Cardiac fibroblast (primary cell): ENCODE results near the gene MXI1.

Experiments used
- DNase-seq, 2 donors: peaks; one replicate each; pipeline versions ENCODE4 v3.0.0 to v3.0.0-alpha.2; 2010; ENCODE audit warnings: low read depth in 2 of 2
- H3K4me3 ChIP-seq, 2 donors: replicated peaks in 1 of 2; 1 replicate in 1 of 2; 2 replicates in 1 of 2; pipeline ENCODE4 v1.5.1; 2011; ENCODE audit warnings: low read depth in 2 of 2, low read length in 2 of 2, mild to moderate bottlenecking in 2 of 2, moderate library complexity in 1 of 2
- CTCF ChIP-seq: IDR thresholded peaks from one replicate; pipeline ENCODE4 v1.5.1; 2011; ENCODE audit warnings: low read depth, mild to moderate bottlenecking, low read length, inconsistent platforms

MXI1 gene

DNA sequence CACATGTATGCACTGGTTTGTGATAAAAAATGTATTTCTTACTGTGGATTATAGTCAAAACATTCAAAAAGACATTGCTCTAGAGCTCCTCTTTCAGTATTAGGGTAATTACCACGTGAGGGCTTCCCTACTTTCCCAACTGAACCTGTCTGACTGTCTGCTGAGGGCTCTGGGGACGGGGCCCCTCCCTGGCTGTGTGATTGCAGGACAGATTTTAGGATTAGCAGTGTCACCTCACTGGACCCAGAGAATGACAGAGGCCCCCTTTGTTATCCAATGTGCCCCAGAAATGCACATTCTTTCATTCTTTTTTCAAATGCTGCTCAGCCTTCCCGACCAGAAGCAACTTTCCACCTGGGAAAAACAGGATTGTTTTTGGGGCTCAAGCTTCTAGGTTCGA, 43.6 kb upstream of the MXI1 start:
- TF ChIP-seq CTCF: no peak
- DNase-seq: no peak
- H3K4me3 ChIP-seq: no peak overlapping the region

DNA sequence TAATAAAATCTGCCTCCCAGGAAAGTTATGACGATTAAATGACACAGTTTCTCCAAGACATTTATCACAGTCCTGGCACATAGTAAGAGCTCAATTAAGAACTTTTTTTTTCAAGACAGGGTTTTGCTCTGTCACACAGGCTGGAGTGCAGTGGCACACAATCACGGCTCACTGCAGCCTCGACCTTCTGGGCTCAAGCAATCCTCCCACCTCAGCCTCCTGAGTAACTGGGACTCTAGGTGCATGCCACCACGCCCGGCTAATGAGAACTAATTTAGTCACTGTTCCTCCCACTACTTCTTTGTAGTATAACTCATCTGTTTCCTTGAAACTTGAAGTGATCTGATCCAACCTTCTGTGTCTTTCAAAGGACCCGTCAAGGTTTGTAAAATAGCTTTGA, 42.2 kb upstream of the MXI1 start:
- H3K4me3 ChIP-seq: no peak overlapping the region
- DNase-seq: no peak
- no peak for TF ChIP-seq CTCF

DNA sequence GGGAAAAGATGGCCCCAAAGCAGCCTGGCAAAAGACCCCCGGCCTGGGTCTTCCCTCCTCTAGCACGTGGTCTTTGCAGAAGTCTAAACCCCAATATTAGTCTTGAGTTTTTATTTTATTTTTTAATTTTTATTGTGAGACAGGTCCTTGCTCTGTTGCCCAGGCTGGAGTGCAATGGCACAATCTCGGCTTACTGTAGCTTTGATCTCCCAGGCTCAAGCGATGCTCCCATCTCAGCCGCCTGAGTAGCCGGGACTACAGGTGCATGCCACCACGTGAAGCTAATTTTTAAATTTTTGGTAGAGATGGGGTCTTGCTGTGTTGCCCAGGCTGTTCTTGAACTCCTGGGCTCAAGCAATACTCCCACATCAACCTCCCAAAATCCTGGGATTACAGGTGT, 40.3 kb upstream of the MXI1 start:
- TF ChIP-seq CTCF: no peak
- H3K4me3 ChIP-seq: no peak overlapping the region
- DNase-seq: no peak

DNA sequence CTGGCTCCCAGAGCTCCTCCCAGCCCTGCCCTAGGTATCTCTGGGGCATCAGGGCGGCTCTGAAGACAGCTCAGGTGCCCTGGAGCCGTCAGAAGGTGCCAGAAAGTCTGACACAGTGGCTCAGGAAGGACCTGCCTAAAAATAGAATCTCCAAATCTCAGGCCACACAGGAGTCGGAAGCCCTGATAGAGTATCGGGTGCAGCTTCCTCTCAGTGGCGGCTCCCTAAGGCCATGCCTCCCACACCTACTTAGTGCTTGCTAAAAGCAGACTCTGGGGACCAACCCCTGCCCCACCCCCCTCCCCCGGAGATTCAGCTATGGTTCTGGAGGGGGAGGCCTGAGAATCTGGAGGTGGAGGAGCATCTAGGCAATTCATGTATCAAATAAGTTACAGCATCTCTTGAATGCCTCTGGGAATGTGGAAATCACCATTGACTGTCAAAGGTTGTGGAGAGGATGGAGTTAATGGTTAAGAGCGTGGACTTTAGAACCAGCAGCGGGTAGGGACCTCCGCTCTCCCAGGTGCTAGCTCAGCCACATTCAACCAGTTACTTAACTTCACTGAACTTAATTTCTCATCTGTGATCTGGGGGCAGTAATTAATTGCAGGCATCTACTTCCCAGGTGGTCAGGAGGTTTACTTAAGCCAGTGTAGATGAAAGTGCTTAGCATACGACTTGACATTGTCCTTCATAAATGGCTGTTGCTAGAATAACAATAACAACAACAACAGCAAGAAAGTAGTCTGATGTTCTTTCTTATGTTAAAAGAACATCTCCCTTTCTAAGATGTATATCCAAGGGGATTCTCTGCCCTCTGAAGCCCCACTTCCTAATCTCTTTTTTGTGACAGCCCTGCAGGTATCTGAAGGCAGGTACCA, 38.6 kb upstream of the MXI1 start:
- no peak overlapping the region for H3K4me3 ChIP-seq
- no peak for TF ChIP-seq CTCF
- no peak for DNase-seq

DNA sequence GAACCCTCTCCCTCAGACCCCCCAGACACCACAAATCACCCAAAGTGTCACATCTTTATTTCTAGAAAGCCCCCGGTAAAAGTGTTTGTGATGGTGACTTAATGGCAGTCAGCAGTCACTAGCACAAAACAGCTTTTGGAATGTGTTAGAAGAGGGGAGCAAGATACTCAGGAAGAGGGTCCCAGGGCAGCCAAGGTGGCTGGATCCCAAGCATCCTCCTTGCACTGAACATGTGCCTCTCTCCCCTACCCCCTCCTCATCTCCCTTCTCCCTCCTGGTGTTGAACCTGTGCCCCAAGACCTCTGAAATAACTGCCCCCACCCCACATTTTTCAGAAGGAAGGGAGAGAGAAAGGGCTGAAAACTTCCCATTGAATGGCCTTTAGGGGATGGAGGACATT, 37.8 kb upstream of the MXI1 start:
- no peak for TF ChIP-seq CTCF
- no peak for DNase-seq
- no peak overlapping the region for H3K4me3 ChIP-seq

- DNase-seq: no peak
- no peak for TF ChIP-seq CTCF
- H3K4me3 ChIP-seq: no peak overlapping the region
Measured at GRCh38 chr10:110170142-110170971, 37.0 kb upstream of the MXI1 start.
